HepG2 (cell line): Measurements from ENCODE around the gene CHRNG. TPM values are rescaled to one million over a fixed set of nuclear protein-coding genes. Genes with fewer than 3 reads are reported as not detected.
A peak's percentile ranks its signal among the peaks of the same experiment; 100 is the strongest.

Experiments
- CAMTA2 ChIP-seq: sonication (generic); formaldehyde crosslinking; IDR thresholded peaks from 2 replicates; pipeline ENCODE4 v1.4.0; 2020; ENCODE audit warnings: mild to moderate bottlenecking, missing genetic modification reagents, borderline replicate concordance
- CHD4 ChIP-seq: fragments of 200-600 bp; sonication (generic); IDR thresholded peaks from 2 replicates; pipeline ENCODE4 v1.7.0; 2017; ENCODE audit warnings: mild to moderate bottlenecking, low read length, borderline replicate concordance
- EZH2 ChIP-seq: conservative IDR thresholded peaks from 2 replicates; pipeline ENCODE4 v1.6.1; 2012; ENCODE audit warnings: mild to moderate bottlenecking, low read depth, low read length, moderate library complexity
- HES4 ChIP-seq: sonication (generic); formaldehyde crosslinking; IDR thresholded peaks from 2 replicates; pipeline ENCODE4 v1.9.0; 2021; ENCODE audit warnings: mild to moderate bottlenecking, missing genetic modification reagents, borderline replicate concordance
- SAP130 ChIP-seq: IDR thresholded peaks from 2 replicates; pipeline ENCODE4 v1.6.1; 2016; ENCODE audit warnings: low read depth
- TAF1 ChIP-seq: sonication (generic); formaldehyde crosslinking; IDR thresholded peaks from 2 replicates; pipeline ENCODE4 v1.4.0; 2020; ENCODE audit warnings: missing genetic modification reagents
- ZNF180 ChIP-seq: sonication (generic); formaldehyde crosslinking; IDR thresholded peaks from 2 replicates; pipeline ENCODE4 v1.4.0; 2020; ENCODE audit warnings: low read depth, missing genetic modification reagents, borderline replicate concordance
- ZNF235 ChIP-seq: sonication (generic); formaldehyde crosslinking; IDR thresholded peaks from 2 replicates; pipeline ENCODE4 v1.8.1; 2023; ENCODE audit warnings: mild to moderate bottlenecking, missing genetic modification reagents, borderline replicate concordance
- ZNF460 ChIP-seq: sonication (generic); formaldehyde crosslinking; IDR thresholded peaks from 2 replicates; pipeline ENCODE4 v1.5.1; 2020; ENCODE audit warnings: missing genetic modification reagents, mild to moderate bottlenecking, borderline replicate concordance
- ZNF484 ChIP-seq: sonication (generic); formaldehyde crosslinking; IDR thresholded peaks from 2 replicates; pipeline ENCODE4 v1.5.1; 2020; ENCODE audit warnings: mild to moderate bottlenecking, low read depth, missing genetic modification reagents, borderline replicate concordance
- polyA plus RNA-seq, 8 experiments: library from polyadenylated mRNA; depleted of rRNA in 3 of 8; stranded (reverse) in 7 of 8; unstranded in 1 of 8; fragments of >200 nt; fragmentation: Illumina TruSeq in 4 of 8; extraction: Trizol in 4 of 8; gene quantifications; 2 replicates each; pipeline versions ENCODE4 v1.2.1 to v1.2.3, GENCODE V29; 2011 to 2016; ENCODE audit warnings: low read depth in 4 of 8, missing spikeins in 1 of 8, mixed read lengths in 1 of 8; ENCODE audit not compliant: insufficient read depth in 1 of 8
- total RNA-seq, 5 experiments: library from RNA; depleted of rRNA; stranded (reverse); fragments of >200 nt; fragmentation: Illumina TruSeq; extraction: Trizol; gene quantifications; 2 replicates each; pipeline ENCODE4 v1.2.3, GENCODE V29; 2016; ENCODE audit warnings: low read depth in 1 of 5
- TF ChIP-seq, protein P1 (sequence below): sonication (generic); formaldehyde crosslinking; IDR thresholded peaks from 2 replicates; pipeline ENCODE4 v1.8.1; 2023; ENCODE audit warnings: mild to moderate bottlenecking, moderate library complexity, missing genetic modification reagents
- TF ChIP-seq, protein P2 (sequence below): IDR thresholded peaks from 2 replicates; pipeline ENCODE4 v1.6.1; 2016; ENCODE audit warnings: mild to moderate bottlenecking
- TF ChIP-seq, protein P3 (sequence below): sonication (generic); formaldehyde crosslinking; IDR thresholded peaks from 2 replicates; pipeline ENCODE4 v1.5.0; 2020; ENCODE audit warnings: mild to moderate bottlenecking, missing genetic modification reagents, borderline replicate concordance
- TF ChIP-seq, protein P4 (sequence below): sonication (generic); formaldehyde crosslinking; IDR thresholded peaks from 2 replicates; pipeline ENCODE4 v1.4.0; 2020; ENCODE audit warnings: mild to moderate bottlenecking, missing genetic modification reagents, borderline replicate concordance
- TF ChIP-seq, protein P5 (sequence below): sonication (generic); formaldehyde crosslinking; IDR thresholded peaks from 2 replicates; pipeline ENCODE4 v1.8.1; 2023; ENCODE audit warnings: missing genetic modification reagents, mild to moderate bottlenecking, borderline replicate concordance

The CHRNG gene
- total and polyA plus RNA-seq, 2 of the 13 experiments (the other 11 are each of a cell fraction or from before 2014, with no cell fraction given), result not detected

DNA sequence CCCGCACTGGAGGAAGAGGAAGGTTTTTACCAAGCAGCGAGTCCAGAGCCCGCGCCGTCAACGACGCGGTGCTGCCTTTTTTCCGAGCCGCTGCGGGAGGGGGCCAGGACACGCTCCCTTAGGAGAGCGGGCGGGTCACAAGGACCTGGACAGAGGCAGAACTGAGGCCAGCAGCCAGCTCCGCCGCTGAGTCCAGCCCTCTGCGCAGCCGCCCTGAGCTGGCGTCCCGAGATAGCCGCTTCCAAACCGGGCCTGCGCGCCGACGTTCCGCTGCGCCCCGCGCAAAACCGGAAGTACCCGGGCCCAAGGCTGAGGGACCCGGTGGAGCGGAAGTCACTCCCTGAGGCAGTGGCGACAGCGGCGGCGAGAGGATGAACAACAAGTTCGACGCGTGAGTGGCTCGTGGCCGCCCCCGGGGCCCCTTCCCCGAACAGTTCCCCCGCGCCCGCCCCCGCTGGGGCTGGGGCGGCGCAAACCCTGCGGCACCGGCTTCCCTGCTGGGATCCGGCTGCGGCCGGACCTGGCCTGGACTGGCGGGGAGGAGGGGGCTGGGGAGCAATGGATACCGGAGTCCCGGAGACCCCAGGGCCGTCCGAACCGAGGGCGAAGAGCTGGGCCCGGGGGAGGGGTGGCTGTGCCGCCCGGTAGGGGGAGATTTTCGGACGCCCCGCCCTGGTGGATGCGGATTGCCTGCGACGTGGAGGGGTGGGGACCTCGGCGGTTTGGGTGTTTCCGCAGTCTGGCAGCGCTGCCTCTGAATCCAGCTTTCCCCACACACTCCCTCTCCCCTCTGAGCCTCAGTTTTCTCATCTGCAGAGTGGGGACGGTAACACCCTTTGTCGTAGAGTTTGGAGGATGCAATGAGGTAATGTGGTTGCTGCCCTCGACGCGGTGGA, 11.1 kb downstream of the CHRNG start, which contains the start of the genes EIF4E2 and TIGD1 (continued):
- TF ChIP-seq, protein P1, sequence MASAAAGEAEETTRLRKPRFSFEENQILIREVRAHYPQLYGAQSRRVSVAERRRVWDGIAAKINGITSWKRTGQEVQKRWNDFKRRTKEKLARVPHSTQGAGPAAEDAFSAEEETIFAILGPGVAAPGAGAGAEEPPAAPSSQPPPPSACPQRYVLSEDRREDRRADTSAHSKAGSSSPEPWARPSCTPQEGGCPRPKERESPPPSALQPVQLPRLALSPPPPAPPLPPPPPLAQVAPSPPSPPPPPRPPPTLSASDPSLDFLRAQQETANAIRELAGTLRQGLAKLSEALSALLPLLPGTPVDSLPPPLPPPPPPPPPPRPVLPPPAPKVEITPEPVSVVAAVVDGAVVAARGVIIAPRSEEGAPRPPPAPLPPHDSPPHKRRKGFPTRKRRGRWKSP (CRISPR knock-in tag), result peak; percentile 99
- TF ChIP-seq, protein P2, sequence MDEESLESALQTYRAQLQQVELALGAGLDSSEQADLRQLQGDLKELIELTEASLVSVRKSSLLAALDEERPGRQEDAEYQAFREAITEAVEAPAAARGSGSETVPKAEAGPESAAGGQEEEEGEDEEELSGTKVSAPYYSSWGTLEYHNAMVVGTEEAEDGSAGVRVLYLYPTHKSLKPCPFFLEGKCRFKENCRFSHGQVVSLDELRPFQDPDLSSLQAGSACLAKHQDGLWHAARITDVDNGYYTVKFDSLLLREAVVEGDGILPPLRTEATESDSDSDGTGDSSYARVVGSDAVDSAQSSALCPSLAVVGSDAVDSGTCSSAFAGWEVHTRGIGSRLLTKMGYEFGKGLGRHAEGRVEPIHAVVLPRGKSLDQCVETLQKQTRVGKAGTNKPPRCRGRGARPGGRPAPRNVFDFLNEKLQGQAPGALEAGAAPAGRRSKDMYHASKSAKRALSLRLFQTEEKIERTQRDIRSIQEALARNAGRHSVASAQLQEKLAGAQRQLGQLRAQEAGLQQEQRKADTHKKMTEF (CRISPR knock-in tag), result peak; percentile 100
- TF ChIP-seq CAMTA2 (peak; percentile 97; the same call in 1 of the 2 replicates), ZNF484 (CRISPR knock-in tag) (peak; percentile 86), EZH2 (no peak), ZNF235 (CRISPR knock-in tag) (peak; percentile 95), SAP130 (CRISPR knock-in tag) (peak; percentile 97), HES4 (peak; percentile 100), TAF1 (peak; percentile 95), ZNF180 (0 out of 2 replicates have a peak, but pooled peaks have one; percentile 88), CHD4 (peak; percentile 95; the same call in 1 of the 2 replicates), ZNF460 (peak; percentile 52)
- TF ChIP-seq, protein P3, sequence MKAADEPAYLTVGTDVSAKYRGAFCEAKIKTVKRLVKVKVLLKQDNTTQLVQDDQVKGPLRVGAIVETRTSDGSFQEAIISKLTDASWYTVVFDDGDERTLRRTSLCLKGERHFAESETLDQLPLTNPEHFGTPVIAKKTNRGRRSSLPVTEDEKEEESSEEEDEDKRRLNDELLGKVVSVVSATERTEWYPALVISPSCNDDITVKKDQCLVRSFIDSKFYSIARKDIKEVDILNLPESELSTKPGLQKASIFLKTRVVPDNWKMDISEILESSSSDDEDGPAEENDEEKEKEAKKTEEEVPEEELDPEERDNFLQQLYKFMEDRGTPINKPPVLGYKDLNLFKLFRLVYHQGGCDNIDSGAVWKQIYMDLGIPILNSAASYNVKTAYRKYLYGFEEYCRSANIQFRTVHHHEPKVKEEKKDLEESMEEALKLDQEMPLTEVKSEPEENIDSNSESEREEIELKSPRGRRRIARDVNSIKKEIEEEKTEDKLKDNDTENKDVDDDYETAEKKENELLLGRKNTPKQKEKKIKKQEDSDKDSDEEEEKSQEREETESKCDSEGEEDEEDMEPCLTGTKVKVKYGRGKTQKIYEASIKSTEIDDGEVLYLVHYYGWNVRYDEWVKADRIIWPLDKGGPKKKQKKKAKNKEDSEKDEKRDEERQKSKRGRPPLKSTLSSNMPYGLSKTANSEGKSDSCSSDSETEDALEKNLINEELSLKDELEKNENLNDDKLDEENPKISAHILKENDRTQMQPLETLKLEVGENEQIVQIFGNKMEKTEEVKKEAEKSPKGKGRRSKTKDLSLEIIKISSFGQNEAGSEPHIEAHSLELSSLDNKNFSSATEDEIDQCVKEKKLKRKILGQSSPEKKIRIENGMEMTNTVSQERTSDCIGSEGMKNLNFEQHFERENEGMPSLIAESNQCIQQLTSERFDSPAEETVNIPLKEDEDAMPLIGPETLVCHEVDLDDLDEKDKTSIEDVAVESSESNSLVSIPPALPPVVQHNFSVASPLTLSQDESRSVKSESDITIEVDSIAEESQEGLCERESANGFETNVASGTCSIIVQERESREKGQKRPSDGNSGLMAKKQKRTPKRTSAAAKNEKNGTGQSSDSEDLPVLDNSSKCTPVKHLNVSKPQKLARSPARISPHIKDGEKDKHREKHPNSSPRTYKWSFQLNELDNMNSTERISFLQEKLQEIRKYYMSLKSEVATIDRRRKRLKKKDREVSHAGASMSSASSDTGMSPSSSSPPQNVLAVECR (CRISPR knock-in tag), result peak; percentile 95; the same call in 1 of the 2 replicates
- TF ChIP-seq, protein P4, sequence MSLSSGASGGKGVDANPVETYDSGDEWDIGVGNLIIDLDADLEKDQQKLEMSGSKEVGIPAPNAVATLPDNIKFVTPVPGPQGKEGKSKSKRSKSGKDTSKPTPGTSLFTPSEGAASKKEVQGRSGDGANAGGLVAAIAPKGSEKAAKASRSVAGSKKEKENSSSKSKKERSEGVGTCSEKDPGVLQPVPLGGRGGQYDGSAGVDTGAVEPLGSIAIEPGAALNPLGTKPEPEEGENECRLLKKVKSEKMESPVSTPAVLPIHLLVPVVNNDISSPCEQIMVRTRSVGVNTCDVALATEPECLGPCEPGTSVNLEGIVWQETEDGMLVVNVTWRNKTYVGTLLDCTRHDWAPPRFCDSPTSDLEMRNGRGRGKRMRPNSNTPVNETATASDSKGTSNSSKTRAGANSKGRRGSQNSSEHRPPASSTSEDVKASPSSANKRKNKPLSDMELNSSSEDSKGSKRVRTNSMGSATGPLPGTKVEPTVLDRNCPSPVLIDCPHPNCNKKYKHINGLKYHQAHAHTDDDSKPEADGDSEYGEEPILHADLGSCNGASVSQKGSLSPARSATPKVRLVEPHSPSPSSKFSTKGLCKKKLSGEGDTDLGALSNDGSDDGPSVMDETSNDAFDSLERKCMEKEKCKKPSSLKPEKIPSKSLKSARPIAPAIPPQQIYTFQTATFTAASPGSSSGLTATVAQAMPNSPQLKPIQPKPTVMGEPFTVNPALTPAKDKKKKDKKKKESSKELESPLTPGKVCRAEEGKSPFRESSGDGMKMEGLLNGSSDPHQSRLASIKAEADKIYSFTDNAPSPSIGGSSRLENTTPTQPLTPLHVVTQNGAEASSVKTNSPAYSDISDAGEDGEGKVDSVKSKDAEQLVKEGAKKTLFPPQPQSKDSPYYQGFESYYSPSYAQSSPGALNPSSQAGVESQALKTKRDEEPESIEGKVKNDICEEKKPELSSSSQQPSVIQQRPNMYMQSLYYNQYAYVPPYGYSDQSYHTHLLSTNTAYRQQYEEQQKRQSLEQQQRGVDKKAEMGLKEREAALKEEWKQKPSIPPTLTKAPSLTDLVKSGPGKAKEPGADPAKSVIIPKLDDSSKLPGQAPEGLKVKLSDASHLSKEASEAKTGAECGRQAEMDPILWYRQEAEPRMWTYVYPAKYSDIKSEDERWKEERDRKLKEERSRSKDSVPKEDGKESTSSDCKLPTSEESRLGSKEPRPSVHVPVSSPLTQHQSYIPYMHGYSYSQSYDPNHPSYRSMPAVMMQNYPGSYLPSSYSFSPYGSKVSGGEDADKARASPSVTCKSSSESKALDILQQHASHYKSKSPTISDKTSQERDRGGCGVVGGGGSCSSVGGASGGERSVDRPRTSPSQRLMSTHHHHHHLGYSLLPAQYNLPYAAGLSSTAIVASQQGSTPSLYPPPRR (CRISPR knock-in tag), result peak; percentile 83; the same call in 1 of the 2 replicates
- TF ChIP-seq, protein P5, sequence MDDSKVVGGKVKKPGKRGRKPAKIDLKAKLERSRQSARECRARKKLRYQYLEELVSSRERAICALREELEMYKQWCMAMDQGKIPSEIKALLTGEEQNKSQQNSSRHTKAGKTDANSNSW (CRISPR knock-in tag), result peak; percentile 87; the same call in 1 of the 2 replicates
